GM12892 (cell line): ENCODE measurements around the gene HBM.

ENCODE experiments used
- POLR2A ChIP-seq: IDR thresholded peaks from 2 replicates; pipeline ENCODE4 v1.6.1; 2011; ENCODE audit warnings: low read depth, low read length, control low read depth
- TAF1 ChIP-seq: IDR thresholded peaks from 2 replicates; pipeline ENCODE4 v1.6.1; 2011; ENCODE audit warnings: low read depth, mild to moderate bottlenecking, control low read depth, low read length, borderline replicate concordance

DNA sequence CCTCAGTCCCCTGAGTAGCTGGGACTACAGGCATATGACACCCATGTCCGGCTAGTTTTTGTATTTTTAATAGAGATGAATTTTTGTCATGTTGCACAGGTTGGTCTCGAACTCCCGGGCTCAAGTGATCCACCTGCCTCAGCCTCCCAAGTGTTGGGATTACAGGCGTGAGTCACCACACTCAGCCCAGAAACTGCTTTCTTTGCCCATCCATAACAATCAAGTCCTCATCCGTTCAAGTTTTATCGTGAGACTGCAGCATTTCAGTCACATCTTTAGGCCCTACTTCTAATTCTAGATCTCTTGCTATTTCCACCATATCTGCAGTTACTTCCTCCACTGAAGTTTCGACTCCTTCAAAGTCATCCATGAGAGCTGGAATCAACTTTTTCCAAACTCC, 33.7 kb upstream of the HBM start:
- TF ChIP-seq POLR2A (no peak), TAF1 (no peak)
